K562 (cell line): ENCODE measurements around the gene VWA7. TPM values are rescaled to one million over a fixed set of nuclear protein-coding genes. Genes with fewer than 3 reads are reported as not detected.

Experiments used
- COPS2 ChIP-seq: fragments of 450-650 bp; conservative IDR thresholded peaks from 2 replicates; pipeline ENCODE4 v1.6.1; 2016; ENCODE audit warnings: mild to moderate bottlenecking, moderate library complexity
- ELF2 ChIP-seq: fragments of 250-450 bp; sonication (Bioruptor Pico); IDR thresholded peaks from 2 replicates; pipeline ENCODE4 v1.5.0; 2021; ENCODE audit warnings: mild to moderate bottlenecking
- FOXJ2 ChIP-seq: fragments of 200-800 bp; sonication (Bioruptor generic); IDR thresholded peaks from 2 replicates; pipeline ENCODE4 v1.6.1; 2016; ENCODE audit warnings: missing genetic modification characterization, missing compliant biosample characterization
- NCOA2 ChIP-seq, 2 experiments: fragments of 450-650 bp; IDR thresholded peaks; 2 replicates each; pipeline ENCODE4 v1.6.1; 2018; ENCODE audit warnings: mild to moderate bottlenecking in 2 of 2, moderate library complexity in 1 of 2; ENCODE audit not compliant: partially characterized antibody in 2 of 2
- NCOA6 ChIP-seq: fragments of 450-650 bp; IDR thresholded peaks from 2 replicates; pipeline ENCODE4 v1.6.1; 2017; ENCODE audit warnings: mild to moderate bottlenecking
- NFATC3 ChIP-seq: fragments of 450-650 bp; IDR thresholded peaks from 2 replicates; pipeline ENCODE4 v1.6.1; 2017; ENCODE audit warnings: mild to moderate bottlenecking
- NUFIP1 ChIP-seq: fragments of 450-650 bp; IDR thresholded peaks from 2 replicates; pipeline ENCODE4 v1.6.1; 2018; ENCODE audit not compliant: partially characterized antibody
- PML ChIP-seq: IDR thresholded peaks from 2 replicates; pipeline ENCODE4 v1.6.1; 2012; ENCODE audit warnings: low read length, inconsistent platforms
- SMARCE1 ChIP-seq: fragments of 450-650 bp; IDR thresholded peaks from 2 replicates; pipeline ENCODE4 v1.7.1; 2016; ENCODE audit warnings: mild to moderate bottlenecking
- ZFX ChIP-seq: sonication (generic); formaldehyde crosslinking; IDR thresholded peaks from 2 replicates; pipeline ENCODE4 v1.8.0; 2022; ENCODE audit warnings: mild to moderate bottlenecking, missing genetic modification reagents, moderate library complexity
- ZNF143 ChIP-seq: sonication (generic); formaldehyde crosslinking; IDR thresholded peaks from 2 replicates; pipeline ENCODE4 v1.9.0; 2022; ENCODE audit warnings: mild to moderate bottlenecking, missing genetic modification reagents
- ZNF584 ChIP-seq: fragments of 200-800 bp; sonication (Bioruptor generic); IDR thresholded peaks from 2 replicates; pipeline ENCODE4 v1.6.1; 2016; ENCODE audit warnings: low read depth, mild to moderate bottlenecking, missing genetic modification characterization, missing compliant biosample characterization
- polyA plus RNA-seq, 8 experiments: library from polyadenylated mRNA; depleted of rRNA in 4 of 8; stranded (reverse) in 5 of 8; unstranded in 3 of 8; fragments of >200 nt; fragmentation: Nextera tagmentation in 2 of 8; fragmentation: Illumina TruSeq in 1 of 8; extraction: Ambion mirVana in 2 of 8; extraction: Trizol in 1 of 8; gene quantifications; 2 replicates each; pipeline versions ENCODE4 v1.2.1 to v1.2.3, GENCODE V29; 2011 to 2014; ENCODE audit warnings: inconsistent platforms in 1 of 8, missing spikeins in 1 of 8
- total RNA-seq, 7 experiments: library from RNA; depleted of rRNA in 6 of 7; stranded (reverse); fragments of >200 nt in 6 of 7; fragmentation: Illumina TruSeq in 2 of 7; extraction: Trizol in 2 of 7; gene quantifications; 2 replicates each; pipeline versions ENCODE4 v1.2.1 to v1.2.3, GENCODE V29; 2011 to 2021; ENCODE audit warnings: low replicate concordance in 1 of 7
- TF ChIP-seq, protein P1 (sequence below): fragments of 250-450 bp; sonication (Bioruptor Pico); IDR thresholded peaks from 2 replicates; pipeline ENCODE4 v1.8.0; 2022; ENCODE audit warnings: inconsistent platforms, mild to moderate bottlenecking, moderate library complexity, borderline replicate concordance
- TF ChIP-seq, protein P2 (sequence below): fragments of 250-450 bp; sonication (Bioruptor Pico); IDR thresholded peaks from 2 replicates; pipeline ENCODE4 v1.4.0; 2020; ENCODE audit warnings: mild to moderate bottlenecking, moderate library complexity
- TF ChIP-seq, protein P3 (sequence below): fragments of 150-350 bp; conservative IDR thresholded peaks from 2 replicates; pipeline ENCODE4 v1.6.1; 2014; ENCODE audit warnings: low read length
- TF ChIP-seq, protein P4 (sequence below): fragments of 450-650 bp; conservative IDR thresholded peaks from 2 replicates; pipeline ENCODE4 v1.6.1; 2016; ENCODE audit warnings: missing genetic modification characterization, low read depth, mild to moderate bottlenecking, missing compliant biosample characterization, moderate library complexity
- TF ChIP-seq, protein P5 (sequence below), 2 experiments: fragments of 150-350 bp in 1 of 2; IDR thresholded peaks; 2 replicates each; pipeline ENCODE4 v1.6.1; 2012 to 2016; ENCODE audit warnings: low read depth in 2 of 2, low read length in 2 of 2, mild to moderate bottlenecking in 1 of 2, moderate library complexity in 1 of 2

The VWA7 gene
- total and polyA plus RNA-seq, 9 of the 15 experiments (the other 6 are each of a cell fraction or from before 2014, with no cell fraction given) = 0.18 to 2.9 (median 0.95) TPM

DNA sequence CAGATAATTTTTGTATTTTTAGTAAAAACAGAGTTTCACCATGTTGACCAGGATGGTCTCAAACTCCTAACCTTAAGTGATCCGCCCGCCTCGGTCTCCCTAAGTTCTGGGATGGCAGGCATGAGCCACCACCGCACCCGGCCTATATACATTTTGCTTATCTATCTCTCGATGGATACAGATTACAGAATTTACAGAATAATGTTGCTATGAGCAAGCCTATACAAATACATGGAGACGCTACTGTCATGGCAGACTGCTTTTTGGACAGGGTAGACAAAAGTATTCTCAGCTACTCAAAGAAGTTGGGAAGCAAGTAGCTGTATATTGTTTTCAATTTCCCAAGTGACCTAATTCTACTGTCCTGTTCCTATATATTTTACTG lies 36.3 kb upstream of the VWA7 start (continued):
- TF ChIP-seq, protein P1, sequence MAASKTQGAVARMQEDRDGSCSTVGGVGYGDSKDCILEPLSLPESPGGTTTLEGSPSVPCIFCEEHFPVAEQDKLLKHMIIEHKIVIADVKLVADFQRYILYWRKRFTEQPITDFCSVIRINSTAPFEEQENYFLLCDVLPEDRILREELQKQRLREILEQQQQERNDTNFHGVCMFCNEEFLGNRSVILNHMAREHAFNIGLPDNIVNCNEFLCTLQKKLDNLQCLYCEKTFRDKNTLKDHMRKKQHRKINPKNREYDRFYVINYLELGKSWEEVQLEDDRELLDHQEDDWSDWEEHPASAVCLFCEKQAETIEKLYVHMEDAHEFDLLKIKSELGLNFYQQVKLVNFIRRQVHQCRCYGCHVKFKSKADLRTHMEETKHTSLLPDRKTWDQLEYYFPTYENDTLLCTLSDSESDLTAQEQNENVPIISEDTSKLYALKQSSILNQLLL (CRISPR knock-in tag) = no peak
- TF ChIP-seq NFATC3 (no peak), NCOA2 (IDR thresholded peaks at IDR 0.05; ENCODE audit: partially characterized antibody in 2 of 2) (no peak), COPS2 (no peak), ELF2 (CRISPR knock-in tag) (peak; percentile 50; the same call in 1 of the 2 replicates), ZNF143 (CRISPR knock-in tag) (no peak), ZNF584 (CRISPR knock-in tag) (peak; percentile 55; the same call in 1 of the 2 replicates), SMARCE1 (no peak), NUFIP1 (no peak), NCOA6 (no peak), ZFX (CRISPR knock-in tag) (no peak), FOXJ2 (tag) (0 out of 2 replicates have a peak, but pooled peaks have one; percentile 45), PML (no peak)
- TF ChIP-seq, protein P2, sequence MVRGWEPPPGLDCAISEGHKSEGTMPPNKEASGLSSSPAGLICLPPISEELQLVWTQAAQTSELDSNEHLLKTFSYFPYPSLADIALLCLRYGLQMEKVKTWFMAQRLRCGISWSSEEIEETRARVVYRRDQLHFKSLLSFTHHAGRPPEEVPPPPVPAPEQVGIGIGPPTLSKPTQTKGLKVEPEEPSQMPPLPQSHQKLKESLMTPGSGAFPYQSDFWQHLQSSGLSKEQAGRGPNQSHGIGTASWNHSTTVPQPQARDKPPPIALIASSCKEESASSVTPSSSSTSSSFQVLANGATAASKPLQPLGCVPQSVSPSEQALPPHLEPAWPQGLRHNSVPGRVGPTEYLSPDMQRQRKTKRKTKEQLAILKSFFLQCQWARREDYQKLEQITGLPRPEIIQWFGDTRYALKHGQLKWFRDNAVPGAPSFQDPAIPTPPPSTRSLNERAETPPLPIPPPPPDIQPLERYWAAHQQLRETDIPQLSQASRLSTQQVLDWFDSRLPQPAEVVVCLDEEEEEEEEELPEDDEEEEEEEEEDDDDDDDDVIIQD = no peak
- TF ChIP-seq, protein P3, sequence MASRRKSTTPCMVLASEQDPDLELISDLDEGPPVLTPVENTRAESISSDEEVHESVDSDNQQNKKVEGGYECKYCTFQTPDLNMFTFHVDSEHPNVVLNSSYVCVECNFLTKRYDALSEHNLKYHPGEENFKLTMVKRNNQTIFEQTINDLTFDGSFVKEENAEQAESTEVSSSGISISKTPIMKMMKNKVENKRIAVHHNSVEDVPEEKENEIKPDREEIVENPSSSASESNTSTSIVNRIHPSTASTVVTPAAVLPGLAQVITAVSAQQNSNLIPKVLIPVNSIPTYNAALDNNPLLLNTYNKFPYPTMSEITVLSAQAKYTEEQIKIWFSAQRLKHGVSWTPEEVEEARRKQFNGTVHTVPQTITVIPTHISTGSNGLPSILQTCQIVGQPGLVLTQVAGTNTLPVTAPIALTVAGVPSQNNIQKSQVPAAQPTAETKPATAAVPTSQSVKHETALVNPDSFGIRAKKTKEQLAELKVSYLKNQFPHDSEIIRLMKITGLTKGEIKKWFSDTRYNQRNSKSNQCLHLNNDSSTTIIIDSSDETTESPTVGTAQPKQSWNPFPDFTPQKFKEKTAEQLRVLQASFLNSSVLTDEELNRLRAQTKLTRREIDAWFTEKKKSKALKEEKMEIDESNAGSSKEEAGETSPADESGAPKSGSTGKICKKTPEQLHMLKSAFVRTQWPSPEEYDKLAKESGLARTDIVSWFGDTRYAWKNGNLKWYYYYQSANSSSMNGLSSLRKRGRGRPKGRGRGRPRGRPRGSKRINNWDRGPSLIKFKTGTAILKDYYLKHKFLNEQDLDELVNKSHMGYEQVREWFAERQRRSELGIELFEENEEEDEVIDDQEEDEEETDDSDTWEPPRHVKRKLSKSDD = no peak
- TF ChIP-seq, protein P4, sequence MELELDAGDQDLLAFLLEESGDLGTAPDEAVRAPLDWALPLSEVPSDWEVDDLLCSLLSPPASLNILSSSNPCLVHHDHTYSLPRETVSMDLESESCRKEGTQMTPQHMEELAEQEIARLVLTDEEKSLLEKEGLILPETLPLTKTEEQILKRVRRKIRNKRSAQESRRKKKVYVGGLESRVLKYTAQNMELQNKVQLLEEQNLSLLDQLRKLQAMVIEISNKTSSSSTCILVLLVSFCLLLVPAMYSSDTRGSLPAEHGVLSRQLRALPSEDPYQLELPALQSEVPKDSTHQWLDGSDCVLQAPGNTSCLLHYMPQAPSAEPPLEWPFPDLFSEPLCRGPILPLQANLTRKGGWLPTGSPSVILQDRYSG (tag) = peak; percentile 78; the same call in 1 of the 2 replicates
- TF ChIP-seq, protein P5, sequence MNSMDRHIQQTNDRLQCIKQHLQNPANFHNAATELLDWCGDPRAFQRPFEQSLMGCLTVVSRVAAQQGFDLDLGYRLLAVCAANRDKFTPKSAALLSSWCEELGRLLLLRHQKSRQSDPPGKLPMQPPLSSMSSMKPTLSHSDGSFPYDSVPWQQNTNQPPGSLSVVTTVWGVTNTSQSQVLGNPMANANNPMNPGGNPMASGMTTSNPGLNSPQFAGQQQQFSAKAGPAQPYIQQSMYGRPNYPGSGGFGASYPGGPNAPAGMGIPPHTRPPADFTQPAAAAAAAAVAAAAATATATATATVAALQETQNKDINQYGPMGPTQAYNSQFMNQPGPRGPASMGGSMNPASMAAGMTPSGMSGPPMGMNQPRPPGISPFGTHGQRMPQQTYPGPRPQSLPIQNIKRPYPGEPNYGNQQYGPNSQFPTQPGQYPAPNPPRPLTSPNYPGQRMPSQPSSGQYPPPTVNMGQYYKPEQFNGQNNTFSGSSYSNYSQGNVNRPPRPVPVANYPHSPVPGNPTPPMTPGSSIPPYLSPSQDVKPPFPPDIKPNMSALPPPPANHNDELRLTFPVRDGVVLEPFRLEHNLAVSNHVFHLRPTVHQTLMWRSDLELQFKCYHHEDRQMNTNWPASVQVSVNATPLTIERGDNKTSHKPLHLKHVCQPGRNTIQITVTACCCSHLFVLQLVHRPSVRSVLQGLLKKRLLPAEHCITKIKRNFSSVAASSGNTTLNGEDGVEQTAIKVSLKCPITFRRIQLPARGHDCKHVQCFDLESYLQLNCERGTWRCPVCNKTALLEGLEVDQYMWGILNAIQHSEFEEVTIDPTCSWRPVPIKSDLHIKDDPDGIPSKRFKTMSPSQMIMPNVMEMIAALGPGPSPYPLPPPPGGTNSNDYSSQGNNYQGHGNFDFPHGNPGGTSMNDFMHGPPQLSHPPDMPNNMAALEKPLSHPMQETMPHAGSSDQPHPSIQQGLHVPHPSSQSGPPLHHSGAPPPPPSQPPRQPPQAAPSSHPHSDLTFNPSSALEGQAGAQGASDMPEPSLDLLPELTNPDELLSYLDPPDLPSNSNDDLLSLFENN (IDR thresholded peaks at IDR 0.05; ENCODE audit: low read depth in 2 of 2, low read length in 2 of 2) = no peak
